IMR-90 (cell line): ENCODE data around the gene KLHL40. TPM values are rescaled to one million over a fixed set of nuclear protein-coding genes. Genes with fewer than 3 reads are reported as not detected.

ENCODE experiments used
- ATAC-seq: fragments of 200-7000 bp; cut with Tn5 transposase; 2 replicates; pipeline ENCODE4 v1.9.1; 2020; ENCODE audit warnings: low read depth, mild to moderate bottlenecking, moderate library complexity
- BruUV-seq: library from RNA; stranded (reverse); fragments of 400-500 nt; replicated peaks from 2 replicates; lab custom pipeline; 2021; lab: Mats Ljungman, UMichigan
- CTCF ChIA-PET: fragments of 300-600 bp; formaldehyde crosslinking; extraction: SDS; loops from one replicate; lab custom pipeline; 2021; ENCODE audit warnings: antibody characterized with exemption; lab: Yijun Ruan, JAX
- POLR2A ChIA-PET: fragments of 300-600 bp; sonication (Branson Sonifier 250); formaldehyde crosslinking; loops from one replicate; lab custom pipeline; 2022; ENCODE audit warnings: antibody characterized with exemption; ENCODE audit not compliant: unreplicated experiment; lab: Charles Lee
- DNase-seq: peaks from one replicate; pipeline ENCODE4 v3.0.0; 2013
- H2AFZ ChIP-seq: replicated peaks from 2 replicates; pipeline ENCODE3; 2013; ENCODE audit warnings: low read length, mild to moderate bottlenecking; ENCODE audit not compliant: poor library complexity
- H2AK5ac ChIP-seq: 2 replicates; pipeline ENCODE4 v1.6.1; 2013; ENCODE audit warnings: low read depth, low read length, inconsistent platforms
- H2AK9ac ChIP-seq: replicated peaks from 2 replicates; pipeline ENCODE3; 2013; ENCODE audit warnings: mild to moderate bottlenecking, low read depth, low read length, moderate library complexity; ENCODE audit not compliant: poor library complexity
- H2BK120ac ChIP-seq: 2 replicates; pipeline ENCODE4 v1.6.1; 2013; ENCODE audit warnings: low read depth, low read length, inconsistent platforms
- H2BK15ac ChIP-seq: 3 replicates; pipeline ENCODE4 v1.6.1; 2013; ENCODE audit warnings: low read depth, low read length, inconsistent platforms
- H2BK20ac ChIP-seq: 2 replicates; pipeline ENCODE4 v1.6.1; 2013; ENCODE audit warnings: low read depth, mild to moderate bottlenecking, inconsistent platforms, low read length, moderate library complexity
- H2BK5ac ChIP-seq: 2 replicates; pipeline ENCODE4 v1.6.1; 2013; ENCODE audit warnings: mild to moderate bottlenecking, low read depth, low read length, inconsistent platforms; ENCODE audit not compliant: poor library complexity, severe bottlenecking
- H3K14ac ChIP-seq: replicated peaks from 2 replicates; pipeline ENCODE4 v1.6.1; 2013; ENCODE audit warnings: low read depth, low read length, inconsistent platforms
- H3K18ac ChIP-seq: 2 replicates; pipeline ENCODE4 v1.6.1; 2013; ENCODE audit warnings: low read depth, low read length, control low read depth
- H3K23ac ChIP-seq: 2 replicates; pipeline ENCODE4 v1.6.1; 2013; ENCODE audit warnings: low read depth, low read length, inconsistent platforms
- H3K27ac ChIP-seq: 2 replicates; pipeline ENCODE4 v1.5.1; 2013; ENCODE audit warnings: mild to moderate bottlenecking, control low read depth, low read length; ENCODE audit not compliant: insufficient read depth
- H3K27me3 ChIP-seq: 2 replicates; pipeline ENCODE4 v1.6.1; 2013; ENCODE audit warnings: low read length; ENCODE audit not compliant: control insufficient read depth, insufficient read depth
- H3K36me3 ChIP-seq: 2 replicates; pipeline ENCODE4 v1.6.1; 2013; ENCODE audit warnings: low read length, mixed read lengths; ENCODE audit not compliant: control insufficient read depth, insufficient read depth
- H3K4ac ChIP-seq: 2 replicates; pipeline ENCODE4 v1.6.1; 2013; ENCODE audit warnings: low read depth, low read length, inconsistent platforms
- H3K4me1 ChIP-seq: 2 replicates; pipeline ENCODE4 v1.6.1; 2013; ENCODE audit warnings: low read length, mixed read lengths; ENCODE audit not compliant: control insufficient read depth, insufficient read depth
- H3K4me2 ChIP-seq: 2 replicates; pipeline ENCODE4 v1.6.1; 2013; ENCODE audit warnings: low read depth, mild to moderate bottlenecking, control low read depth, low read length, moderate library complexity
- H3K4me3 ChIP-seq: 2 replicates; pipeline ENCODE4 v1.5.1; 2013; ENCODE audit warnings: low read depth, mild to moderate bottlenecking, control low read depth, low read length, moderate library complexity; ENCODE audit not compliant: insufficient read depth
- H3K56ac ChIP-seq: 2 replicates; pipeline ENCODE4 v1.6.1; 2013; ENCODE audit warnings: low read length, inconsistent platforms; ENCODE audit not compliant: insufficient read depth; ENCODE audit errors: extremely low read depth
- H3K79me1 ChIP-seq, 2 experiments: 2 replicates each; pipeline ENCODE4 v1.6.1; 2013; ENCODE audit warnings: low read length in 2 of 2, inconsistent platforms in 1 of 2, low read depth in 1 of 2
- H3K9ac ChIP-seq: 2 replicates; pipeline ENCODE4 v1.6.1; 2013; ENCODE audit warnings: low read depth, low read length, control low read depth
- H3K9me1 ChIP-seq: 2 replicates; pipeline ENCODE4 v1.6.1; 2013; ENCODE audit warnings: low read length, inconsistent platforms; ENCODE audit not compliant: insufficient read depth
- H3K9me3 ChIP-seq: 2 replicates; pipeline ENCODE4 v1.6.1; 2013; ENCODE audit warnings: low read length; ENCODE audit not compliant: control insufficient read depth, insufficient read depth
- H4K20me1 ChIP-seq: 2 replicates; pipeline ENCODE4 v1.6.1; 2013; ENCODE audit warnings: low read length, inconsistent platforms; ENCODE audit not compliant: insufficient read depth
- H4K5ac ChIP-seq: 2 replicates; pipeline ENCODE4 v1.6.1; 2013; ENCODE audit warnings: mild to moderate bottlenecking, low read depth, low read length, control low read depth
- H4K8ac ChIP-seq, 2 experiments: 2 replicates each; pipeline ENCODE4 v1.6.1; 2013; ENCODE audit warnings: low read depth in 2 of 2, low read length in 2 of 2, control low read depth in 1 of 2, inconsistent platforms in 1 of 2
- H4K91ac ChIP-seq: 2 replicates; pipeline ENCODE4 v1.6.1; 2013; ENCODE audit warnings: low read depth, low read length, inconsistent platforms; ENCODE audit not compliant: insufficient read depth
- BHLHE40 ChIP-seq: fragments of 150-350 bp; IDR thresholded peaks from 2 replicates; pipeline ENCODE4 v1.6.1; 2016; ENCODE audit warnings: mild to moderate bottlenecking, low read depth, low read length
- CEBPB ChIP-seq: IDR thresholded peaks from 2 replicates; pipeline ENCODE4 v1.6.1; 2012; ENCODE audit warnings: low read depth, low read length, improper control_type of control experiment
- CHD1 ChIP-seq: IDR thresholded peaks from 2 replicates; pipeline ENCODE4 v1.6.1; 2012; ENCODE audit warnings: low read depth, low read length, improper control_type of control experiment
- FOS ChIP-seq: fragments of 150-350 bp; IDR thresholded peaks from 2 replicates; pipeline ENCODE4 v1.6.1; 2016; ENCODE audit warnings: low read depth, low read length
- MAFK ChIP-seq: IDR thresholded peaks from 2 replicates; pipeline ENCODE4 v1.6.1; 2012; ENCODE audit warnings: low read depth, low read length, improper control_type of control experiment
- MAZ ChIP-seq: IDR thresholded peaks from 2 replicates; pipeline ENCODE4 v1.6.1; 2012; ENCODE audit warnings: low read depth, mild to moderate bottlenecking, low read length, improper control_type of control experiment, moderate library complexity, borderline replicate concordance
- MXI1 ChIP-seq: IDR thresholded peaks from 2 replicates; pipeline ENCODE4 v1.6.1; 2012; ENCODE audit warnings: low read depth, mild to moderate bottlenecking, low read length, moderate library complexity, borderline replicate concordance
- RAD21 ChIP-seq: IDR thresholded peaks from 2 replicates; pipeline ENCODE4 v1.6.1; 2012; ENCODE audit warnings: low read length, improper control_type of control experiment
- RCOR1 ChIP-seq: IDR thresholded peaks from 2 replicates; pipeline ENCODE4 v1.6.1; 2012; ENCODE audit warnings: mild to moderate bottlenecking, low read length, improper control_type of control experiment; ENCODE audit not compliant: insufficient replicate concordance
- RFX5 ChIP-seq: IDR thresholded peaks from 2 replicates; pipeline ENCODE4 v1.8.0; 2012; ENCODE audit warnings: low read depth, mild to moderate bottlenecking, low read length, moderate library complexity
- SMC3 ChIP-seq: fragments of 150-350 bp; IDR thresholded peaks from 2 replicates; pipeline ENCODE4 v1.6.1; 2016; ENCODE audit warnings: low read depth, mild to moderate bottlenecking, antibody characterized with exemption, low read length, moderate library complexity
- WGBS, 2 experiments: methylation state at CpG; one replicate each; pipeline versions ENCODE4 v1.1.5 to v1.1.7; 2013; ENCODE audit warnings: missing lambda C conversion rate in 2 of 2; ENCODE audit not compliant: insufficient read length in 1 of 2; ENCODE audit errors: extremely low coverage in 2 of 2; 5-methylcytosine and 5-hydroxymethylcytosine counted together
- dilution Hi-C: fragments of 300-500 bp; cut with HindIII; formaldehyde crosslinking; loops from one replicate; pipeline ENCODE4 v1.14.3; 2018; ENCODE audit warnings: low sequenced_read_pairs; ENCODE audit not compliant: unreplicated experiment
- in situ Hi-C: fragments of 300-500 bp; cut with MboI; formaldehyde crosslinking; loops from 3 replicates; pipeline ENCODE4 v1.14.3; 2019; ENCODE audit warnings: low sequenced_read_pairs, inconsistent platforms, mixed read lengths
- intact Hi-C: fragments of 100-400 bp; cut with micrococcal nuclease; formaldehyde crosslinking; loops from 2 replicates; pipeline ENCODE4 v1.10.0; 2022
- polyA plus RNA-seq, 3 experiments: library from polyadenylated mRNA; depleted of rRNA; stranded (reverse); fragments of >200 nt; gene quantifications; 2 replicates each; pipeline ENCODE4 v1.2.3, GENCODE V29; 2012; ENCODE audit warnings: low replicate concordance in 1 of 3
- total RNA-seq: library from RNA; depleted of rRNA; stranded (reverse); fragments of >200 nt; gene quantifications from 2 replicates; pipeline ENCODE4 v1.2.3, GENCODE V29; 2012
- TF ChIP-seq, protein P1 (sequence below): fragments of 150-350 bp; IDR thresholded peaks from 2 replicates; pipeline ENCODE4 v1.6.1; 2017; ENCODE audit warnings: mild to moderate bottlenecking, antibody characterized with exemption, low read length, low read depth
- TF ChIP-seq, protein P2 (sequence below): fragments of 150-350 bp; IDR thresholded peaks from 2 replicates; pipeline ENCODE4 v1.6.1; 2016; ENCODE audit warnings: low read depth, mild to moderate bottlenecking, low read length, moderate library complexity, borderline replicate concordance
- TF ChIP-seq, protein P3 (sequence below): conservative IDR thresholded peaks from 2 replicates; pipeline ENCODE4 v1.5.1; 2012; ENCODE audit warnings: mild to moderate bottlenecking, low read depth, low read length, improper control_type of control experiment

The KLHL40 gene
- total and polyA plus RNA-seq, 2 of the 4 experiments (the other 2 are of a cell fraction): not detected

DNA sequence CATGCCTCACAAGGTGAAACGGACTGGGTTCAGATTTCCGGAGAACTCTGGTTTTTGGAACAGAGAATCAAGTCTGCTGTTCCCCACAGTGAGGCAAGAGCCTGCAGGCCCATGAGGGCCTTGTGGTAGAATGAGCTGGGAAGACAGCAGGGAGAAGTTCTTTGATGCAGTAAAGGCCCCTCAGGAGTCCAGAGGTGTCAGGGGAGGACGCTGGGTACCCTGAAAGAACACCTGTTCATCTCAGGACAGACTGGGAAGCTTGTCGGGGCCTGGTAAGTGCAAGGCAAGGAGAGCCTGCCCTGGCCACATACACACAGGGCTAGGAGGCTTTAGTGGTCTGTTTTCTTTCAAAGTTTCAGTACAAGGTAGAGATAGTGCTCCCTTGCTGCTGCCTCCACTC is 35.6 kb upstream of the KLHL40 start:
- WGBS, 2 experiments: 89% methylated on average over 2 of the region's 4 CpGs; no CpG with 5 or more reads in 1 of the 2 experiments
- Histone ChIP-seq H3K9me1 (peaks cover 26% of the 10 kb centered on the region), H3K9ac (no peak overlapping the region), H2BK5ac (no peak overlapping the region), H3K14ac (no peak overlapping the region), H2BK120ac (no peak overlapping the region), H4K20me1 (peaks cover 21% of the 10 kb centered on the region; the same call in 1 of the 2 replicates), H2BK20ac (no peak overlapping the region), H2AFZ (no peak overlapping the region), H2BK15ac (no peak overlapping the region), H3K79me1 (peaks cover 27 to 68% of the 10 kb centered on the region in 2 experiments), H3K4me3 (no peak overlapping the region), H2AK5ac (no peak overlapping the region), H4K91ac (no peak overlapping the region), H3K9me3 (no peaks in the 10 kb centered on the region), H3K27ac (no peak overlapping the region), H3K4ac (no peak overlapping the region), H2AK9ac (no peak overlapping the region), H3K56ac (no peak overlapping the region), H3K18ac (no peak overlapping the region), H3K23ac (no peak overlapping the region), H3K36me3 (peaks cover 17% of the 10 kb centered on the region), H4K5ac (no peak overlapping the region), H3K4me2 (no peak overlapping the region), H3K27me3 (no peaks in the 10 kb centered on the region), H4K8ac (no peak overlapping the region), H3K4me1 (peaks cover 28% of the 10 kb centered on the region)
- in situ Hi-C loops (no loop called here), dilution Hi-C loops (no loop called here), intact Hi-C loops (loop anchor here (5.0 kb wide), 2 partner anchors 37 to 47 kb away; partner anchors contain the start of gene NKTR)
- ChIA-PET CTCF (no interaction called here), POLR2A (no interaction called here)
- DNase-seq (no peak), ATAC-seq (no peak)
- BruUV-seq: no TSS peak
- TF ChIP-seq CEBPB (no peak), MAFK (no peak), CHD1 (no peak), BHLHE40 (no peak), RFX5 (no peak), FOS (no peak), MAZ (no peak), SMC3 (no peak), RCOR1 (no peak), RAD21 (no peak), MXI1 (no peak)
- TF ChIP-seq, protein P1, sequence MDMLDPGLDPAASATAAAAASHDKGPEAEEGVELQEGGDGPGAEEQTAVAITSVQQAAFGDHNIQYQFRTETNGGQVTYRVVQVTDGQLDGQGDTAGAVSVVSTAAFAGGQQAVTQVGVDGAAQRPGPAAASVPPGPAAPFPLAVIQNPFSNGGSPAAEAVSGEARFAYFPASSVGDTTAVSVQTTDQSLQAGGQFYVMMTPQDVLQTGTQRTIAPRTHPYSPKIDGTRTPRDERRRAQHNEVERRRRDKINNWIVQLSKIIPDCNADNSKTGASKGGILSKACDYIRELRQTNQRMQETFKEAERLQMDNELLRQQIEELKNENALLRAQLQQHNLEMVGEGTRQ: no peak
- TF ChIP-seq, protein P2, sequence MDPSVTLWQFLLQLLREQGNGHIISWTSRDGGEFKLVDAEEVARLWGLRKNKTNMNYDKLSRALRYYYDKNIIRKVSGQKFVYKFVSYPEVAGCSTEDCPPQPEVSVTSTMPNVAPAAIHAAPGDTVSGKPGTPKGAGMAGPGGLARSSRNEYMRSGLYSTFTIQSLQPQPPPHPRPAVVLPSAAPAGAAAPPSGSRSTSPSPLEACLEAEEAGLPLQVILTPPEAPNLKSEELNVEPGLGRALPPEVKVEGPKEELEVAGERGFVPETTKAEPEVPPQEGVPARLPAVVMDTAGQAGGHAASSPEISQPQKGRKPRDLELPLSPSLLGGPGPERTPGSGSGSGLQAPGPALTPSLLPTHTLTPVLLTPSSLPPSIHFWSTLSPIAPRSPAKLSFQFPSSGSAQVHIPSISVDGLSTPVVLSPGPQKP: no peak
- TF ChIP-seq, protein P3, sequence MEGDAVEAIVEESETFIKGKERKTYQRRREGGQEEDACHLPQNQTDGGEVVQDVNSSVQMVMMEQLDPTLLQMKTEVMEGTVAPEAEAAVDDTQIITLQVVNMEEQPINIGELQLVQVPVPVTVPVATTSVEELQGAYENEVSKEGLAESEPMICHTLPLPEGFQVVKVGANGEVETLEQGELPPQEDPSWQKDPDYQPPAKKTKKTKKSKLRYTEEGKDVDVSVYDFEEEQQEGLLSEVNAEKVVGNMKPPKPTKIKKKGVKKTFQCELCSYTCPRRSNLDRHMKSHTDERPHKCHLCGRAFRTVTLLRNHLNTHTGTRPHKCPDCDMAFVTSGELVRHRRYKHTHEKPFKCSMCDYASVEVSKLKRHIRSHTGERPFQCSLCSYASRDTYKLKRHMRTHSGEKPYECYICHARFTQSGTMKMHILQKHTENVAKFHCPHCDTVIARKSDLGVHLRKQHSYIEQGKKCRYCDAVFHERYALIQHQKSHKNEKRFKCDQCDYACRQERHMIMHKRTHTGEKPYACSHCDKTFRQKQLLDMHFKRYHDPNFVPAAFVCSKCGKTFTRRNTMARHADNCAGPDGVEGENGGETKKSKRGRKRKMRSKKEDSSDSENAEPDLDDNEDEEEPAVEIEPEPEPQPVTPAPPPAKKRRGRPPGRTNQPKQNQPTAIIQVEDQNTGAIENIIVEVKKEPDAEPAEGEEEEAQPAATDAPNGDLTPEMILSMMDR: no peak
